ENCODE measurements around the gene CTRB1. TPM values are rescaled to one million over a fixed set of nuclear protein-coding genes. Genes with fewer than 3 reads are reported as not detected.

CTRB1 gene
- total and polyA plus RNA-seq, 2 experiments from 2014 or later: 0.21 TPM; not detected in 1

DNA sequence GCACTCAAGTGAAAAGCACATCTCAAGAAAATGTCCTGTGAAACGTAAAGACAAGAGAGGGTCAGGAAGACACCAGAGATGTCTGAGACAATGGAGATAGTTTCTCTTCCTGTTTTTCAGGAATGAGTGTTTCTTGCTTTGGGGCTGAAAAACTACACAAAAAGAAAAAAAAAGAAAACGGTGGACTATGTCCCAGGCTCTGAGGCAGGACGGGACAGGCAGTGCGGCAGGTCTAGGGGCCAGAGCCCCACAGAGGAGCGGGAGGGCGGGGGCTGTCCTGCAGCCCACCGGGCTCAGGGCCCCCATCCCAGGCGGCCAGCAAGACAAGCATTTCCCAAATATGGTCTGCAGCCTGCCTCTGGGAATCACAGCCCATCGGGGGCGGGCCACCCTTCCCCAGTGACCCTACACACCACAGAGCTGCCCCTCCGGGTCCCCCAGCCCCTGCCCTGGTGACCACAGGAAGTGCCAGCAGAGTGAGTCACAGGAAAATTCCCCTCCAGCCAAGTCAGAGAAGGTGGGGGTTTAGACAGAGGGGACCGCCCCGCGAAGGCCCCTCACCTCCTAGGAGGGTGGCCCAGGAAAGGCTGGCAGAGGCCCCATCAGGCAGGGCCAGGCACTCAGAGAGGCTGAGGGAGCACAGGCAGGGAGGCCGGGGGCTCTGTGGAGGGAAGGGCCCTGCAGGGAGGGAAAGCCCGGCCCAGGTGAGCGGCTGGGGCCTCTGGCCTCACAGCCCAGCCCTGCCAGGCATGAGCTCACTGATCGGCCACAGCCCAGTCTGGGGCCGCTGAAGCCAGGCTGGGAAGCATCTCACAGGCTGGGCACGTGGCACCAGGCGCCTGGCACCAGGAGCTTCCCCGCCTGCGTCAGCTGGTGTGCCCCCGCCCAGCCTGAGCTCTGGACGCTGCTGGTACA lies 26.3 kb downstream of the CTRB1 start:
- H3K27me3 ChIP-seq: no peaks in the 10 kb centered on the region
- TF ChIP-seq, protein P1, sequence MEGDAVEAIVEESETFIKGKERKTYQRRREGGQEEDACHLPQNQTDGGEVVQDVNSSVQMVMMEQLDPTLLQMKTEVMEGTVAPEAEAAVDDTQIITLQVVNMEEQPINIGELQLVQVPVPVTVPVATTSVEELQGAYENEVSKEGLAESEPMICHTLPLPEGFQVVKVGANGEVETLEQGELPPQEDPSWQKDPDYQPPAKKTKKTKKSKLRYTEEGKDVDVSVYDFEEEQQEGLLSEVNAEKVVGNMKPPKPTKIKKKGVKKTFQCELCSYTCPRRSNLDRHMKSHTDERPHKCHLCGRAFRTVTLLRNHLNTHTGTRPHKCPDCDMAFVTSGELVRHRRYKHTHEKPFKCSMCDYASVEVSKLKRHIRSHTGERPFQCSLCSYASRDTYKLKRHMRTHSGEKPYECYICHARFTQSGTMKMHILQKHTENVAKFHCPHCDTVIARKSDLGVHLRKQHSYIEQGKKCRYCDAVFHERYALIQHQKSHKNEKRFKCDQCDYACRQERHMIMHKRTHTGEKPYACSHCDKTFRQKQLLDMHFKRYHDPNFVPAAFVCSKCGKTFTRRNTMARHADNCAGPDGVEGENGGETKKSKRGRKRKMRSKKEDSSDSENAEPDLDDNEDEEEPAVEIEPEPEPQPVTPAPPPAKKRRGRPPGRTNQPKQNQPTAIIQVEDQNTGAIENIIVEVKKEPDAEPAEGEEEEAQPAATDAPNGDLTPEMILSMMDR (IDR thresholded peaks at IDR 0.05; ENCODE audit: poor library complexity): no peak
- TF ChIP-seq EZH2 (IDR thresholded peaks at IDR 0.05; ENCODE audit: borderline replicate concordance) (no peak), EZH2phosphoT487 (IDR thresholded peaks at IDR 0.05; ENCODE audit: low read depth, severe bottlenecking, unreplicated experiment) (no peak)
- peaks cover 88% of the 10 kb centered on the region for H3K79me2 ChIP-seq
- H2AFZ ChIP-seq: no peak overlapping the region
- WGBS (ENCODE audit: low lambda C conversion rate, missing lambda C conversion rate): 22% methylated on average over 23 of the region's 25 CpGs
- peak overlapping the region; percentile 96 for H3K27ac ChIP-seq
- no peaks in the 10 kb centered on the region for H3K36me3 ChIP-seq (replicated peaks; ENCODE audit: insufficient read depth, low read depth)
- no peaks in the 10 kb centered on the region for H3K9me2 ChIP-seq (replicated peaks; ENCODE audit: insufficient read depth)
- peak overlapping the region; percentile 99 for H3K4me2 ChIP-seq
- H4K20me1 ChIP-seq (ENCODE audit: insufficient read depth, poor library complexity, severe bottlenecking): peaks cover 42% of the 10 kb centered on the region
- H3K9me3 ChIP-seq (ENCODE audit: low read depth): no peaks in the 10 kb centered on the region
- no peak overlapping the region for H3K4me3 ChIP-seq
- DNase-seq (ENCODE audit: low spot score): peak; percentile 94
- peaks cover 68% of the 10 kb centered on the region for H3K4me1 ChIP-seq (ENCODE audit: insufficient read depth)

DNA sequence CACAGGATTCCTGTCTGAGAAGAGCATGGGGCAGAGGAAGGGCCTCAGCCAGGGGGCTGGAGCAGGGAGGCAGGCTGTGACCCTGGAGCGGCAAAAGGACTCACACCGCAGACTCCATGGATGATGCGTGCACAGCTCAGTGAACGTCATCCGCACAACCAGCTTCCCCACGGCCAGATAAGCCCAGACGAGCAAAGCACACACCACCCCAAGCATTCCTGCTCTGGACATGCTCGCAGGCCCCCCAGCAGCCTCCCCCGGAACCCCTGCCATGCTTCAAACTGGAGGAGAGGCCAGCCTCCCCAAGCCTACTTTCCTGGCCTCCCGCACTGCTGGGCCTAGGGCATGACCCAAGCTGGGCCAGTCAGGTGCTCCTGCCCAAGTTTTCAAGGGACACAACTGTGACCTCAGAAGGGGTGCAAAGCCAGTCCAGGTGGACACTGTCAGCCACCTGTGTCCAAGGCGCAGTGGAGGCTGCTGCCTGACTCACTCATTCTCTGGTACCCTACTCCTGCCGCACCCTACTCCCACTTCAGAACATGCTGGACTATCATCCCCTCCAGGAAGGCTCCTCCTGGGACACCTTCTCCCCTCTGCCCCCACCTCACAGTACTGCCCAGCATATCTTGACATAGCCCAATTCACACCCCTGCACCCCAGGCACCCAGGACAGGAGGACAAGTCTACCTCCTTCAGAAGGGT lies 27.9 kb downstream of the CTRB1 start:
- peak overlapping the region; percentile 99 for H3K4me2 ChIP-seq
- peak overlapping the region; percentile 96 for H3K27ac ChIP-seq
- H3K27me3 ChIP-seq: no peaks in the 10 kb centered on the region
- peaks cover 49% of the 10 kb centered on the region for H4K20me1 ChIP-seq (ENCODE audit: insufficient read depth, poor library complexity, severe bottlenecking)
- H2AFZ ChIP-seq: no peak overlapping the region
- TF ChIP-seq EZH2 (IDR thresholded peaks at IDR 0.05; ENCODE audit: borderline replicate concordance) (no peak), EZH2phosphoT487 (IDR thresholded peaks at IDR 0.05; ENCODE audit: low read depth, severe bottlenecking, unreplicated experiment) (no peak)
- TF ChIP-seq, protein P1 (IDR thresholded peaks at IDR 0.05; ENCODE audit: poor library complexity): no peak
- DNase-seq (ENCODE audit: low spot score): no peak
- H3K9me2 ChIP-seq (replicated peaks; ENCODE audit: insufficient read depth): no peaks in the 10 kb centered on the region
- H3K4me3 ChIP-seq: no peak overlapping the region
- no peaks in the 10 kb centered on the region for H3K36me3 ChIP-seq (replicated peaks; ENCODE audit: insufficient read depth, low read depth)
- 71% methylated on average over 11 of the region's 12 CpGs for WGBS (ENCODE audit: low lambda C conversion rate, missing lambda C conversion rate)
- H3K4me1 ChIP-seq (ENCODE audit: insufficient read depth): peaks cover 71% of the 10 kb centered on the region
- no peaks in the 10 kb centered on the region for H3K9me3 ChIP-seq (ENCODE audit: low read depth)
- H3K79me2 ChIP-seq: peaks cover 85% of the 10 kb centered on the region

DNA sequence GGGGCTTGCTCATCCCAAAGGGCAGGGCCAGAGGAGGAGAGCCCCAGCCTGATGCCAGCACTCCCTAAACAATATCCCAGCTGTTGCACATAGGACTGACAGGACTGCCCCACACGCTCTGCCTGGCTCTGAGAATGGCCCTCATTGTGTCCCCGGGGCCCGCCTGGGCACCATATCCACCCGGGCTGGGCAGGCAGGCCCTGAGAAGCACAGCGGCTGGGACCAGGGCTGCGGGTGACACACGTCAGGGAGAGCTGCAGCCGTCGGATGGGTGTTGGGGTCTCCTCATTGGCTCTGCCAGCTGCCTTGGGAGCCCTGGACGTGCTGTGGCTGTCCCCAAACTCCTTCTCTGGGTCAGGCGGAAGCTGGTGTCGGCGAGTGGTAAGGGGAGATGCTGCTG lies 28.5 kb downstream of the CTRB1 start:
- TF ChIP-seq, protein P1 (IDR thresholded peaks at IDR 0.05; ENCODE audit: poor library complexity): no peak
- TF ChIP-seq EZH2phosphoT487 (IDR thresholded peaks at IDR 0.05; ENCODE audit: low read depth, severe bottlenecking, unreplicated experiment) (no peak), EZH2 (IDR thresholded peaks at IDR 0.05; ENCODE audit: borderline replicate concordance) (no peak)
- Histone ChIP-seq H3K27me3 (no peaks in the 10 kb centered on the region), H3K36me3 (replicated peaks; ENCODE audit: insufficient read depth, low read depth) (no peaks in the 10 kb centered on the region), H3K27ac (peak overlapping the region; percentile 96), H3K4me2 (peak overlapping the region; percentile 99), H3K79me2 (peaks cover 82% of the 10 kb centered on the region), H3K4me3 (no peak overlapping the region), H3K4me1 (ENCODE audit: insufficient read depth) (peaks cover 77% of the 10 kb centered on the region), H3K9me3 (ENCODE audit: low read depth) (no peaks in the 10 kb centered on the region), H4K20me1 (ENCODE audit: insufficient read depth, poor library complexity, severe bottlenecking) (peaks cover 49% of the 10 kb centered on the region), H3K9me2 (replicated peaks; ENCODE audit: insufficient read depth) (no peaks in the 10 kb centered on the region), H2AFZ (no peak overlapping the region)
- no peak for DNase-seq (ENCODE audit: low spot score)
- 93% methylated on average over 13 of the region's 13 CpGs for WGBS (ENCODE audit: low lambda C conversion rate, missing lambda C conversion rate)

All from hepatocyte (in vitro differentiated cells).